Sigmoid colon (tissue), 4 donors: Measurements from ENCODE around the gene KLRK1.

ENCODE experiments used
- EP300 ChIP-seq, 4 donors: sonication (generic); formaldehyde crosslinking; IDR thresholded peaks; one replicate each; pipeline ENCODE4 v1.6.1; 2017; ENCODE audit warnings: antibody characterized with exemption in 4 of 4
- TF ChIP-seq, protein P1 (sequence below), 4 experiments: fragments of 450-650 bp in 3 of 4; fragments of 200-600 bp in 1 of 4; IDR thresholded peaks; one replicate each; pipeline ENCODE4 v1.5.1; 2016 to 2019; ENCODE audit warnings: antibody characterized with exemption in 4 of 4, mild to moderate bottlenecking in 3 of 4, moderate library complexity in 2 of 4

DNA sequence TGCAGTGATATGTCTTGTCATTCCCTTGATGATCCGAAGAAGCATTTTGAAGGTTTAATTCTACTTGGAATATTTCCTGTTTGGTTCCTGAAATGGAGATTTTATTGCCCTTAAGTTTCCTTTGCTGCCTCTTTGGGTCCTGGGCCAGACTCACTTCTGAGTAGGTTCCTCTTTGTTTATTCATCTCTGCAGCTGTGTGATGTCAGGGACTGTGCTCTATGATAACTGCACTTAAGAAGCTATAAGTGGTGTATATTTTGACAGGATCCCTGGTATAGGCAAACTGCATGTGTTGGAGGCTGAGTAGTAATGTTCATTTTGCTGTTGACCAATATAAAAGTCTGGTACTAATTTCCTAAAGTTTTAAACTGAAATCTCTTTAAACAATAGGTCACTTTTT is 19.6 kb upstream of the KLRK1 start, which contains the start of gene KLRC4:
- TF ChIP-seq, protein P1, sequence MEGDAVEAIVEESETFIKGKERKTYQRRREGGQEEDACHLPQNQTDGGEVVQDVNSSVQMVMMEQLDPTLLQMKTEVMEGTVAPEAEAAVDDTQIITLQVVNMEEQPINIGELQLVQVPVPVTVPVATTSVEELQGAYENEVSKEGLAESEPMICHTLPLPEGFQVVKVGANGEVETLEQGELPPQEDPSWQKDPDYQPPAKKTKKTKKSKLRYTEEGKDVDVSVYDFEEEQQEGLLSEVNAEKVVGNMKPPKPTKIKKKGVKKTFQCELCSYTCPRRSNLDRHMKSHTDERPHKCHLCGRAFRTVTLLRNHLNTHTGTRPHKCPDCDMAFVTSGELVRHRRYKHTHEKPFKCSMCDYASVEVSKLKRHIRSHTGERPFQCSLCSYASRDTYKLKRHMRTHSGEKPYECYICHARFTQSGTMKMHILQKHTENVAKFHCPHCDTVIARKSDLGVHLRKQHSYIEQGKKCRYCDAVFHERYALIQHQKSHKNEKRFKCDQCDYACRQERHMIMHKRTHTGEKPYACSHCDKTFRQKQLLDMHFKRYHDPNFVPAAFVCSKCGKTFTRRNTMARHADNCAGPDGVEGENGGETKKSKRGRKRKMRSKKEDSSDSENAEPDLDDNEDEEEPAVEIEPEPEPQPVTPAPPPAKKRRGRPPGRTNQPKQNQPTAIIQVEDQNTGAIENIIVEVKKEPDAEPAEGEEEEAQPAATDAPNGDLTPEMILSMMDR (IDR thresholded peaks at IDR 0.05): no peak
- no peak for TF ChIP-seq EP300 (IDR thresholded peaks at IDR 0.05)
